Activated T-cell treated with anti-CD3 and anti-CD28 coated beads, Interleukin-2, amount 50 U/mL, for 1 hour (primary cell): ENCODE measurements around the gene RAI1.

ENCODE experiments used
- DNase-seq: peaks from one replicate; pipeline ENCODE4 v3.0.0-alpha.2; 2020

RAI1 gene

DNA sequence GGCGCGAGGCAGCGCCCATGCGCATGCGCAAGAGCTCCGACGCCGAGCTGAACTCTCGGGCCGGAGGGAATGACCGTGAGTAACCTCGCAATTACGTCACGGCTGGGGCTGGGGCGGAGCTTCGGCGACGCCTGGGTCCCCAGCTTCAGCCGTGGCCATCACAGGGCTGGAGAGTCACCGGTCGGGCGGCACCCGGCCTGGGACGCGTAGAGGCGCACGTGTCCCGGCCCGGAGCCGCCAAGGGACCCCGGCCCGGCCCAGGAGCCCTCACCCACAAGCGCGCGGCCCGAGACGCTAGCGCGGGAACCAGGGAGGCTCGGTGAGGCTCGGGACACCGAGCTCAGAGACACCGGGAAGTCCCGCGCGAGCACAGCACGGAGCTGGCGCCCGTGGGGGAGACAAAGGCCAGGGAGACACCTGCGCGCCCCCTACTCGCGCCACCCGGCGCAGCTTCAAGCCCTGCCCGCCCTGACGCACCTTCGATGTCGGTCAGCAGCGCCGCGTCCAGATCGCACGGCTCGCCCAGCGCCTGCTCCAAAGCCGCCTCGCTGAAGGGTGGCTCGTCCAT, 155.1 kb downstream of the RAI1 start:
- peak; percentile 99 for DNase-seq

DNA sequence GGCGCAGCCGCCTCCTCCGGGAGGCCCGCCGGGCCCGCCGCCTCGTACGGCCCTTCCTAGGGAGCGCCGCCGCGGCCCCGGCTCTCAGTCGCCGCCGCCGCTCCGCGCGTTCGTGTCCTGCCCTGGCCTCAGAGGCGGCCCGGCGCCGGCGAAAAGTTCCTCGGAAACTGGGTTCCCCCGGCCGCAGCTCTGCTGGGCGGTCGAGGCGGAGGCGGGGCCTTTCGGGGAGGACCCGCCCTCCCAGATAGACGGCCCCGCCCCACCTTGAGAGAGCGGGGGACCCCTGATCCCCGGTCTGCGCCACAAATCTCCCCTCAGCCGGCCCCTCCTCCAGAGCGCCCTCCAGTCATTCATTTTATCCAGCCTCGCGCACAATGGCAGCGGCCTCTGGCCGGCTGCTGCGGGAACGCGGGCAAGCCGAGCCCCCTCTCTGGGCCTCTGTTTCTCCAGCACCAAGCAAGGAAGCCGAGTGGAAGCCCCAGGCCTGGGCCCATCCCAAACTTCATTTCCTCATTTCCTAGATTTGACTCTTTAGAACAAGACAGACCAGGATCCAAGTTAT, 155.6 kb downstream of the RAI1 start, which contains the start of gene SREBF1:
Gene SREBF1, minus strand, starts transcription at position 169 of the 562 bp plus-strand sequence. CDS start 169 bp downstream, outside the sequence.
- peak; percentile 74 for DNase-seq

DNA sequence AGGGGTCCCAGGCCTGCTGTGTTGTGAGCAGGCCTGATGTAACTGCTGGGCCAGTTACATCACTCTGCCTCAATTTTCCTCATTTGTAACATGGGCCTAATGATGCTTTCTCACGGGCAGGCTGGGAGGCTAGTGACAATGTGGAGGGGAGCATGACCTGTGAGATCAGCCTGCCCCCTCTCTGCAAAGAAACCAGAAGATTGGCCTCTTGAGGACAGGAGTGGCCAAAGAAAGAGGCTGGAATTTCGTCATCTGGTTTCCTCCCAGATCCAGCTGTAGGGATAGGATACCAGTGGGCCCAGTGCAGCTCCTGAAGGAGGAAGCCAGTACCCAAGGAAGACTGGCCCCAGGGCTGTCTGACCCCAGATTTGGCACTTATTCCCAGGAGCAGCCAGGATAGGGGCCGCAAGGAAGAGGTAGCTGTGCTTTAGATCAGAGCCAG, 156.1 kb downstream of the RAI1 start:
- no peak for DNase-seq

DNA sequence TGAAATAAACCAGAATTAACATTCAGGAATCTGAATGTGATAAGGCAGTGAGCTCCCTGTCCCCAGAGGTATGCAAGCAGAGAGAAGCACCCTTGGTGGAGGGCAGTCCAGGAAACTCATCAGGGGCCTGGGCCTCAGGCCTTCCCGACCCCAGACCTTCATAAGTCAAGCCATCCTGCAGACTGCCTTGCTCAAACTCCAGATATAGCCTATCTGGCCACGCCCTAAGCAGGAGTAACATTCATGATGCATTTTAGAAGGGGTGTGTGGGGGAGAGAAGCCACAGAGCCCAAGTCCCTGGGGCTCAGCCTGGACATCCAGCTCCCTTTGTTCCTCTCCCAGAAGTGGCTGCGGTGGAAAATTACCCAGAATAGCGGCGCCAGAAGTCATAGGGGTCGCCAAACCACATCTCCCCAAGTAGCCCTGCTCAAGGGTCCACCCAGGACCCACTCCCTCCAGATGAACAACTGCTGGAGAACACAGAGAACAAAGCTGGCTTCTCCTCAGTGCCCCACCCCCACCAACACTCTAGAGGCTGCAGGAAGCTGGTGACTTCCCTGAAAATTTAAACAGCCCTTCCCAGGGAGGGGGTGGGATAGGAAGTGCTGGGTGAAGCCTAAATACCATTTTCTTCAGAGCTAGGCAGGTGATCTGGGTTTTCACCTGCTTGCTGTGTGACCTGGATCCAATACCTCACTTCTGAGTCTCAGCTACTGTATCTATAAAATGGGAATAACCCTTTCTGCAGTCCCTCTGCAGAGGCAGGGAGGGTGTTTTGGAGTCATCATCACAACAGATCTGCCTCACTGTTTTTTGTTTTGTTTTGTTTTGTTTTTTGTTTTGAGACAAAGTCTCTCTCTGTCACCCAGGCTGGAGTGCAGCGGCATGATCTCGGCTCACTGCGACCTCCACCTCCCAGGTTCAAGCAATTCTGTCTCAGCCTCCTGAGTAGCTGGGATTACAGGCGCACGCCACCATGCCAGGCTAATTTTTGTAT, 157.0 kb downstream of the RAI1 start:
- no peak for DNase-seq

DNA sequence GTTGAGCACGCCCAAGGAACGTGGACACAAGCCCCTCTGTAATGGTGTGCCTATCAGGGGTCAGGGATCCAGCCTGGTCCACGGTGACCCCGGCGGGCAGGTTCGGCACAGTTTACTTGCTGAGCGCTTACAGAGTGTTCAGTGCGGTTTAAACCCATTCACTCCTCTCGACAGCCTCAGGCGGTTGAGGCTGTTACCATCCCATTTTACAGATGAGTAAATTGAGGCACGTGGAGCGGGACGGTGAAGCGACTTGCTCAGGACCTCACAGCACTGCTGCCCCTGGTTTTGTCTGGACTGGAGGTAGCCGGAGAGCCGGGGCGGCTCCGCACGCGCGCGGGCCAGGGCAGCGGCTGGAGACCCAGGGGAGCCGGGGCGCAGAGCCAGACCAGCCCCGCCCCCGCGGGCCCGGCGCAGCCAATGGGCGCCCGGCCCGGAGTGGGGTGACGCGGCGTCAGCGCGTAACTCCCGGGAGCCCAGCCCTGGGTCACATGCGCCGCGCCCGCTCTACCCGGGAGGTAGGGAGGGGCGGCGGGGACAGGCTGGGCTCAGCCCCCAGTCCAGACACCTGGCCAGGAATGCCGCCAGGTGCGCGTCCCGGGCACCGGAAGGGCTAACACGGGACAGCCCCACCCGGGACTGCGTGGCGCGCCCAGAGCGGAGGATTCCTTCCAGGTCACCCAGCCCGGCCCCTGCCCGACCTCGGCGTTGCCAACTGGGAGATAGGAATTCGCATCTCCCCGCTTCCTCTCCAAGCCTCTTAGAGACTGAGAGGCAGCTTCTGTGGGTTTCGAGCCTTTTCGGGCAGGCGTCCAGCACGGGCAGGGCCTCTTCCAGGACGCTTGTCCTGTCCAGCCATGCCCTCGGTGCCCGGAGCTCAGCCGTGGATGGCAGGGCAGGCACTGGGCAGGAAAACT, 158.8 kb downstream of the RAI1 start:
- DNase-seq = peak; percentile 87

DNA sequence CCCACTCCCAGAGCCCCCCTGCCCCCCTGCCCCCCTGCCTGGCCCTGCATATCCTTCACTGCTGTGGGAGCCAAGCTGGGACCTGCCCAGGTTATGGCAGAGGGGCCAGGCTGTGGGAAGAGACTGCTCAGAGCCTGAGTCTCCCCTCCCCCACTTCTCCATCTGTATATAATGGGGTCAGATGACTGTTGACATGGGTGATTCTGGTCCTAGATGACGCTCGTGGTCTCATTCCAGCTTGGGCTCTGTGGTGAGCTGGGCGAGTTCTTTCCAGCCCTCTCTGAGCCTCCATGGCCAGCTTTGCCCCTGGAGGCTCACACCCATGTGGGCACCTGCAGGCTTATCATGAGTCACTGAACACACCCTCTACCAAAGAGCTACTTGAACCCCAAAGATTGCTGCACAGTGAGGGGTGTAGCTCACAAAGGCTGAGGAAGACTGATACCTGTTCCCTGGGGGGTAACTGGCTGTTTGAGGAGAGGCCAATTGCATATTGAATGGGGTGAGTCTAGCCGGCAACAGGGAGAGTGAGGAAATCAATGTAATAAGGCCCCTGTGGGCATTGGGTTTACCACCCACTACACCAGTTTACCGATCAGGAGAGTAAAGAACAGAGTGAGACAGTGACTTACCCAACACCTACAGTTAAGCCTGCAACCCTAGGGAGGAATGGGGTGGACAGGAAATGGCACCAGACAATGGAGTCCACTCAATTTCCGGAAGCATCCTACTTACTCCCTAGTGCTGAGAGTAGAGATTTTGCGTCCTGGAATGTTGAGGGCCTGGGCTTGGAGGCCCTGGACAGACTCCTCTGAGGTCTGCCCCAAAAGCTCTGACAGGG, 159.7 kb downstream of the RAI1 start:
- DNase-seq = peak; percentile 40

DNA sequence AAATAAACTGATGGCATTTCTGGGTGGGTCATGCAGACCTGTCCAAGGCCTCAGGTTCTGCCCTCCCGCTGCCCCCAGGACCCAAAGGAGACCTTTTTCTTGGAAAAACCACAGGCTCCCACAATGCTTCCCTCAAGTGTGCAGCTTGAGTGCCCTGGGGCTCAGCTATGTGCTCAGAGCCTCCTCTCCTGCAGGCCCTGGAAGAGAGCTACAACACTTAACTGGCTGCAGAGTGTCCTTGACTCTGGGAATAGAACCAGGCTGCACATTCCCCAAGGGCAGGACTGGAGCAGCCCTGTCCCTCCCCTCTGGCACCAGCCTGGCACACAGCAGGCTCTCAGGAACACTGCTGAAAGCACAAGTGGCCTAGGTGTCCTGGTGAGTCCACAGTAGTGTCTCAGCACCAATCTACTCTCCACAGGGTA, 160.4 kb downstream of the RAI1 start:
- no peak for DNase-seq

DNA sequence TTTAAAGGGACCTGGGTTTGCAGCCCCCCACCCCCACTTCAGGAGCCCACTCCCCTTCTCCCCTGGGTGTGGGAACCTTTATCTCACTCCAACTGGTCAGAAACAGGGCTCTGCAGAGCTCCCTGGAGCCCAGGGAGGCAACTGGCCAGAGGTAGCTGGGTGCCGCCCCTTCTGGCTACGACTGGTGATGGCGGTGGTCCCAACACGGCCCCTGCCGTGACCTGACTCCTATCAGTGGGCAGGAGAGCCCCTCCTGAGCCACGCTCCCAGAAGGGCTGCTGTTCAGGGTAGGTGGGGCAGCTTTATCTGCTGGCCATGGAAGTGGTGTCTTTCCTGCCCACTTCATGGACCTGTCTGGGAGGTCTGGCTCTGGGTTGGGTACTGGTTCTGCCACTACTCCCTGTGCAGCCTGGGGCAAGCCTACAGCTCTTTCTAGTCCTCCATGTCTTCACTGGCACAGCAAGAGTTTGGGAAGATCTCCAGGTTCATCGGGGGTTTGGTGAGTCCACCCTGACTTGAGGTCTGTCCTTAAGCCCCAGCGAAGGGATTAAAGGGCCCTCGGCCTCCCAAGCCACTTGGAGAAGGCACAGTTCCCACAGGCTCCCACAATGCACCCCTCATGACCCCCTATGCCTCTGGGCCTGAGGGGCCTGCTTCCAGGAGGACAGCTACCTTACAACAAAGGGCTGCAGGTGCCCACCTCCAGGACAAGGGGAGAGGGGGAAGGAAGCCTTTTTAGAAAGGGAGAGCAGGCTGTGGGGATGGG, 161.0 kb downstream of the RAI1 start:
- DNase-seq = no peak

DNA sequence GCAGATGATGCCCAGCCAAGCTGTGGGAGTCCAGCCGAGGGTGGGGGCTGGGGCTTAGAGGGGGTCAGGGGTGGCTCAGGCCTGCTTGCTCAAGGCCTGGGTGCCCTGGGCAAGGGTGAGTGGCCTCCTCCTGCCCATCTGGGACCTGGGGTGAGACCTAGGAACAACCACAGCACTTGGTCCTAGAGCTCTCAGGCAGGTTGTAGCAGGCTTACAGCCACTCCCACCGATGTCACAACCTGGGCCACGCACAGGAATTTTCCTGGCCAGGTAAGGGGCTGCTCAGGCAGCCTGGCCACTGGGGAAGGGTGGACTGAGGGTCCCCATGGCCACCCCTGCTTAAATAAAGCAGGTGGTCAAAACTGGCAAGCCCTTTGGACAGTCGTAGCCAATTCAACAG, 161.8 kb downstream of the RAI1 start:
- no peak for DNase-seq

DNA sequence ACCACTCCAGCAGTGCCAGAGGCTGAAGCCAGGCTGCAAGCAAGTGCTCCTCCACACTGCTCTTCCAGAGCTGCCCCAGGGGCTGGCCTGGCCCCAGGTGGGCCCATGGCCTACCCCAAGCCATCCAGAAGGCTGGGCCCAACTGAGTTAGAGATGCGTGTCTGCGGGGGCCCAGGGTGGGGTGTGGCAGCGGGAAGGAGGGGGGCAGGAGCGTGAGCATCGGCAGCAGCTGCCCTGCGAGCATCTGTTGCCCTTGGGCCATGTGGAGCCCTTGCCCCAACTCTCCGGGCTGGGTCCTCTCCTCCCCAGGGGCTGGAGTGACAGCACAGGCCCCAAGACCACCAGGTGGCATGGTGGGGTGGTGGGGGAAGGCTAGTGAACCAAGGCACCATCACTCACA, 162.8 kb downstream of the RAI1 start:
- DNase-seq = no peak

DNA sequence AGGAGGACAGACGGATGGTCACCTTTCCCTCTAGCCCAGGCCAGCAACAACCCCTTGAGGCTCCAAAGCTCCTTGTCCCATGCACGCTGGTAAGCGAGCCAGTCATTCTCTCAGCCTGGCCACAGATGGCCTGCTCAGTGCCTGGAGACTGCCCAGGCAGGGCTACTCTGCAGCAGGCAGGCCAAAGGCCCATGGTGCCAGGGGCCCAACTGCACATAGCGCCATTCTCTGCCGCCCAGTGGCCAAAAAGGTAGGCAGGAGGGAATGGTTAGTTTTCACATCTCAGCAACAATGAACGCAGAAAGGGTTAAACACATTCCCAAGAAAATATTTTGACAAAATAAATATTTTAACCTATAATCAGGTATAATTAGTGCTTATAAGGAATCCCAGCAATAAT, 163.2 kb downstream of the RAI1 start:
- DNase-seq = no peak

DNA sequence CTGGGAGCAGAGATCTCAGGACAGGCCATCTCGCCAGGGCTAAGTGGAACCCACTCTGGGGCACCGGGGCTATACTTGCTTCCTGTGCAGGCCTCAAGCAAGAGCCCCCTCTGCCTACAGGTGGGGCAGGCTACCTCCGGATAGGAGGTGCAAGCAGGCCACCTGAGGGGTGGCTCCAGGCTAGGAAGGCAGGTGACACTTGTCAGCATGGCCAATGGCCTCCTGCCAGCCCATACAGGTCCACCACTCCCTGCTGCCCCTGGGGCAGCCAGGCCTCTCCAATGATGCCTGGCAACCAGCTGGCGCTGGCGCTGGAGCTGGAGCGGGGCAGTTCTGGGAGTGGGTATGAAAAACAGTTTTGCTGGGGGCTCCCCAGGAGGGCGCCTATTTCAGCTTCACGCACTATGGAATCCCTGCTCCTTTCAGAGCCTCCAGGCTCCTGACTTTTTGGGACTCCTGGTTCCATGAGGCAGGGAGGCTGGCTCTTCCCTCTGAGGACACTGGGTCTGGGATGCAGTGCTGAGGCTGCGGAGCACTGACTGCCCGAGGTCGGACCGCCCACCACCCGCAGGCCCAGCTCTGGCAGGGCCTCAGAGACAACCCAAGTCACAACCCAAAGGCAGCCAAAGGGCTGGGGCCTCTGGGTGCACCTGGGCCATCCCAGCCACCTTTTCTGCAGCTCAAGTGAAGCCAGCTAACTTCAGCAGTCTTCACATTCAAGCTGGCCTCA, 164.0 kb downstream of the RAI1 start:
- no peak for DNase-seq

DNA sequence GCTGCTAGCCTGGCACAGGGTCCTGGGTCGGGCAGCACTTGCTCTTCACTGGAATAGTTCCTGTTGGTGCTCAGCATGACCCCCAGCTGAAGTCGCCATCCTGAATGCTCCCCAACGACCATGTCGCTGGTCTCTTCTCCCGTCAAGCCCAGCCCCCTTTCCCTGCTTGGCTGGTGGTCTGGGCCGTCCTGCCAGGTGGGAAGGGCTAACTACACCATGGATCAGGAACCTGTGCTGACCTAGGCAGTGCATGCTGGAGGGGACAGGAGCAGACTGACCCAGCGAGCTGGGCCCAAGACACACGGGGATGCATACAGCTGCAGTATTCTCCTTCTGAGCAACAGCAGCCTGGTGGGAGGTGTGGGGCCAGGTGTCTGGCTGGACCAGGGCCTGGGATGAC, 164.7 kb downstream of the RAI1 start:
- DNase-seq = no peak

DNA sequence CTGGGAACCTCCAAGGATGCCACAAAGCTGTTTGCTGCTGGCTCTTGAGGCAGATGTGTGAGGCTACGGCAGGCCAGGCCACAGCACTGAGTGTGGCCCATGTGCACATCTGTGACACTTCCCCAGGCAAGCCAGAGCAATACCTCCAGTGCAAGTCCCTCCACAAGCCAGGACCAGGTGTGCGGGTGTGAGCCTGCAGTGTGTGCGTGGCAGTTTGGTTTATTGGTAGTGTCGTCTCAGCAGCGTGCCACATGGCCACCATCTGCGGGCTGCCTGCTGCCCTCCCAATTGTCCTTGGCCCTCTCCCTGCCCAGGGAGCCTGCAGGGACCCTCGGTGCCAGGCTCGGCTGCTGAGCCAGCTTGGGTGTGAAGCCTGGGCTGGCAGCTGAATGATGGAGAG, 165.4 kb downstream of the RAI1 start:
- no peak for DNase-seq

DNA sequence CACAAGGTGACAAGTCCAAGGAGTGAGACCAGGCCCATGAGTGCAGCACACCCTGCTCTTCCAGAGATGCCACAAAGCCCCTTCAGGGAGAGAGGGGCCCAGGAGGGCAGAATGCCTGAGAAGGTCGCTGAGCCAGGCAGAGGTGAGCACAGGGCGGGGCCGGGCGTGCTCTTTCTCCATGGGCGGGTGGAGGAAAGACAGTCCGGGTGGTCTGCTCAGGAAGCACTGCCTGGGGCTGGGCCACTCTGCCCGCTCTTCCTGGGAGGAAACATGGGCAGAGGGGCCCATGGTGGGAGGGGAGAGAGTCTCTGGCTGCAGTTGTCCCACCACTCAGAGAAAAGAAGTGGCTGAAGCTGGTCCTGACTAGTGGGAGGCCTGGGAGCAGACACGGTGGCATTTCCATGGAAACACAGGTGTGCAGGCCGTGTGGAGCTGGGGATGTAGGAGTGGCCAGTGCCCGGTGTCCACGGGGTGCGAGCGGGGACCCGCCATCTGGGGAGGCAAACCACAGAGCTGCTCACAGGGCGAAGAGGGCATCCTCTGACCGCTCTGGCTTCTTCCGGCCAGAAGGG, 165.9 kb downstream of the RAI1 start:
- DNase-seq = no peak

DNA sequence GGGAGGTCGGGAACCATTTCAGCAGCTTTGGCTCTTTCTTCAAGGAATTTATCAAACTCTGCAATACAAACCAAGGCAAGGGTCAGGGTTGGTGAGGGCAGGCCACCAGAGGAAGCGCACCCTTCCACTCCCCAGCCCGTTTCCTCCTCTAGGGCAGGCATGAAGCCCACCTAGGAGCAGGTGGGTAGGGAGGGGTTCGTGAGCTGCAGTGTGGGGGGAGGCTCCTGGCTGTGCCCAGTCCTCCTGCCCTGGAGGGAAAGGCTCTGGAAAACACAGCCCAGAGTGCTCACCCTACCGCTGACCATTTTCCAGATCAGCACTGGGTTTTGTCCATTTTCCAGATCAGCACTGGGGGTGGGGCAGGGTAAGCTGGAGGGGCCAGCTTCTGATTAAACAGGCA, 166.5 kb downstream of the RAI1 start:
- no peak for DNase-seq

DNA sequence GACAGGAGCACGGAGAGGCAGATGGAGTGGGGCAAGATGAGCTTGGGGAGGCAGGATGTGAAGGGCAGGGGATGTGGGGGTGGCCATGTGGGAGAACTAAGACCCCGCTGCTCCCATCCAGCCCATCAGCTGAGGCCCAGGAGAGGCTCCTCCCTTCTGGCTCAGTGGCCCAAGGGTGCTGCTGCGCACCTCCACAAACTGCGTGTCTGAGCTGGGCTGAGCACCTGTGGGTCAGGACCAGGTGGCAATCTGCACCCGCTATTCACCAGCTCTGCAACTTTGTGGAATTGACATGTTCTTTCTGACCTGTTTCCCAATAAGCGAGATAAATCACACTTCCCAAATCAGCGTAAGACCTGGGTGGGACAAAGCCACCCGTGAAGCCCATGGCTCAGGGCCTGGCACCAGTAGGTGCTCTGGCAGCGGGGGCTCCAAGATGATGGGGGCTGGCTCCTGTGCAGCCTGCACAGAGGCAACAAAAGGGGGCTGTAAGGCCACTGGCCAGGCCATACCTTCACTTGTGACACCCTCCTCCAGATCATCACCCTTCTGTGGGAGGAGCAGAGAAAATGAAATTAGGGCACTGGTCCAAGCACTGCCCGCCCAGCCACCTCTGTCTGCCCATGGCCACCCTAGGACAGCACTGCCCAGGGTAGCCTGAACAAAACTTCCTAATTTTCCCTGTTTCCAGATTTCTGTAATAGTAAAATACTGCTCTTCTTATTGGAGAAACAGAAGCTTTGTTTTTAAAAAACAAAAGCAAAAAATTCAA, 167.2 kb downstream of the RAI1 start:
- no peak for DNase-seq

DNA sequence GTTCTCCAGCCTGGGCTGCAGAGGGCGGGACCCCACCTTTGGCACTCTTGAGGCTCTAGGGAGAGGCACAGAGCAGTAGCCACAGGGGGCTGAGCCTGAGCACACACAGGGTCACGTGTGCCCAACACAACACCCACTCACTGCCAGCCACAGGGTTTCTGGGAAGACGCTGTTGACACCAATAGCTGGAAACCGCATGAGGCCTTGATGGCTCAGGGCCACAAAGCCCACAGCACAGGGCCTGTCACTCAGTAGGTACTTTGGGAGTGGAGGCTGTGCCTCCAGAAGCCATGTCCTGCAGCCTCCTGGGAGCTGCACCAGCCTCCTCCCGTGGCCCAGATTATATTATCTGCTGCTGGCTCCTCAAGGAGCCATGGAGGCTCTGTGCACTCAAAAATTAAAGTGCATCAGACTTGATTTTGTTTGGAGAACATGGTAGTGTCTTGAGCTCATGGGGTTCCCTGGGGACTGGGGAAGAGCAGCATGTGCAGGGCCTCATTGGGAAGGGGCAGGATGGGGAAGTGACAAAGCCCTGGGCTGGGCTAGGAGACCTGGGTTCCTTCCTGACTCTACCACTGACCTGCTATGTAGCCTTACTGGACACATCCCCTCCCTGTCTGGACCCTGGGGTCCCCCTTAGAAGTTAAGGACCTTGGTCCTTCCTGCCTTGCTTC, 168.0 kb downstream of the RAI1 start:
- DNase-seq = peak; percentile 75
